MM.1S (cell line): ENCODE results near the gene ZFP69B.
A peak's percentile ranks its signal among the peaks of the same experiment; 100 is the strongest.

Experiments
- DNase-seq: peaks from one replicate; pipeline ENCODE4 v3.0.0-alpha.2; 2015
- H2AFZ ChIP-seq: fragments of 300-600 bp; sonication (generic); 2 replicates; pipeline ENCODE4 v1.6.0; 2016; ENCODE audit warnings: antibody characterized with exemption, low read length
- H3F3A ChIP-seq: fragments of 300-600 bp; sonication (generic); 2 replicates; pipeline ENCODE4 v1.6.1; 2016; ENCODE audit warnings: mild to moderate bottlenecking, antibody characterized with exemption, low read length, moderate library complexity, mixed read lengths; ENCODE audit not compliant: insufficient read depth
- H3K27ac ChIP-seq: fragments of 300-600 bp; sonication (generic); 2 replicates; pipeline ENCODE4 v1.5.1; 2016; ENCODE audit warnings: mild to moderate bottlenecking, low read length
- H3K27me3 ChIP-seq: fragments of 300-600 bp; sonication (generic); replicated peaks from 2 replicates; pipeline ENCODE4 v1.6.0; 2016; ENCODE audit warnings: low read length; ENCODE audit not compliant: insufficient read depth
- H3K36me3 ChIP-seq: fragments of 300-600 bp; sonication (generic); replicated peaks from 2 replicates; pipeline ENCODE4 v1.6.1; 2016; ENCODE audit warnings: mild to moderate bottlenecking, low read length, mixed read lengths; ENCODE audit not compliant: insufficient read depth
- H3K4me1 ChIP-seq: fragments of 300-600 bp; sonication (generic); 2 replicates; pipeline ENCODE4 v1.6.1; 2016; ENCODE audit warnings: low read length, mixed read lengths
- H3K4me2 ChIP-seq: fragments of 300-600 bp; sonication (generic); 2 replicates; pipeline ENCODE4 v1.6.0; 2016; ENCODE audit warnings: low read depth, low read length
- H3K4me3 ChIP-seq: fragments of 300-600 bp; sonication (generic); 2 replicates; pipeline ENCODE4 v1.5.1; 2016; ENCODE audit warnings: low read length, mixed read lengths
- H3K79me2 ChIP-seq: fragments of 300-600 bp; sonication (generic); 2 replicates; pipeline ENCODE4 v1.6.1; 2016; ENCODE audit warnings: mixed run types, low read length, mixed read lengths
- H3K9ac ChIP-seq: fragments of 300-600 bp; sonication (generic); 2 replicates; pipeline ENCODE4 v1.6.1; 2016; ENCODE audit warnings: low read length, mixed read lengths
- H3K9me2 ChIP-seq: fragments of 300-600 bp; sonication (generic); replicated peaks from 2 replicates; pipeline ENCODE4 v1.6.1; 2016; ENCODE audit warnings: mild to moderate bottlenecking, low read length, mixed read lengths; ENCODE audit not compliant: insufficient read depth
- H3K9me3 ChIP-seq: fragments of 300-600 bp; sonication (generic); replicated peaks from 2 replicates; pipeline ENCODE4 v1.6.1; 2016; ENCODE audit warnings: mild to moderate bottlenecking, low read length, mixed read lengths; ENCODE audit not compliant: insufficient read depth
- H4K20me1 ChIP-seq: fragments of 300-600 bp; sonication (generic); 2 replicates; pipeline ENCODE4 v1.6.1; 2016; ENCODE audit warnings: mild to moderate bottlenecking, low read length, moderate library complexity, mixed read lengths; ENCODE audit not compliant: insufficient read depth
- CTCF ChIP-seq: fragments of 300-600 bp; sonication (generic); IDR thresholded peaks from 2 replicates; pipeline ENCODE4 v1.5.1; 2016; ENCODE audit warnings: antibody characterized with exemption, low read length, mixed read lengths
- EZH2 ChIP-seq: fragments of 300-600 bp; sonication (generic); optimal IDR thresholded peaks from 2 replicates; pipeline ENCODE3; 2017; ENCODE audit warnings: low read depth, mild to moderate bottlenecking, antibody characterized with exemption, low read length, mixed read lengths
- EZH2phosphoT487 ChIP-seq: fragments of 300-600 bp; sonication (generic); IDR thresholded peaks from 2 replicates; pipeline ENCODE4 v1.6.1; 2018; ENCODE audit warnings: antibody characterized with exemption, low read length

ZFP69B gene

GRCh38 chr1:40449684-40450494, at the start of gene ZFP69B:
Gene ZFP69B, plus strand, starts transcription at chr1:40450476. Its CDS starts 486 bp downstream, at chr1:40450962.
- peak within 1 kb of the TSS; percentile 71 for H3K4me3 ChIP-seq
- no peaks in the 10 kb centered on the region for H4K20me1 ChIP-seq
- peak within 1 kb of the TSS; percentile 31; the same call in 1 of the 2 replicates for H3K9ac ChIP-seq
- H3K36me3 ChIP-seq, result no peaks in the 10 kb centered on the region
- peak; percentile 84 for DNase-seq
- no peaks in the 10 kb centered on the region for H3K9me3 ChIP-seq
- H3K27me3 ChIP-seq, result no peaks in the 10 kb centered on the region
- H3F3A ChIP-seq, result 0 out of 2 replicates have a peak, but pooled peaks cover 2% of the 10 kb centered on the region
- peak within 1 kb of the TSS; percentile 79 for H3K4me2 ChIP-seq
- H3K4me1 ChIP-seq, result peaks cover 5% of the 10 kb centered on the region; the same call in 1 of the 2 replicates
- no peak for TF ChIP-seq EZH2phosphoT487
- TF ChIP-seq CTCF, result 0 out of 2 replicates have a peak, but pooled peaks have one; percentile 2
- peak within 1 kb of the TSS; percentile 92 for H2AFZ ChIP-seq
- no peaks in the 10 kb centered on the region for H3K79me2 ChIP-seq
- H3K27ac ChIP-seq, result no peak within 1 kb of the TSS
- H3K9me2 ChIP-seq, result no peaks in the 10 kb centered on the region

DNA sequence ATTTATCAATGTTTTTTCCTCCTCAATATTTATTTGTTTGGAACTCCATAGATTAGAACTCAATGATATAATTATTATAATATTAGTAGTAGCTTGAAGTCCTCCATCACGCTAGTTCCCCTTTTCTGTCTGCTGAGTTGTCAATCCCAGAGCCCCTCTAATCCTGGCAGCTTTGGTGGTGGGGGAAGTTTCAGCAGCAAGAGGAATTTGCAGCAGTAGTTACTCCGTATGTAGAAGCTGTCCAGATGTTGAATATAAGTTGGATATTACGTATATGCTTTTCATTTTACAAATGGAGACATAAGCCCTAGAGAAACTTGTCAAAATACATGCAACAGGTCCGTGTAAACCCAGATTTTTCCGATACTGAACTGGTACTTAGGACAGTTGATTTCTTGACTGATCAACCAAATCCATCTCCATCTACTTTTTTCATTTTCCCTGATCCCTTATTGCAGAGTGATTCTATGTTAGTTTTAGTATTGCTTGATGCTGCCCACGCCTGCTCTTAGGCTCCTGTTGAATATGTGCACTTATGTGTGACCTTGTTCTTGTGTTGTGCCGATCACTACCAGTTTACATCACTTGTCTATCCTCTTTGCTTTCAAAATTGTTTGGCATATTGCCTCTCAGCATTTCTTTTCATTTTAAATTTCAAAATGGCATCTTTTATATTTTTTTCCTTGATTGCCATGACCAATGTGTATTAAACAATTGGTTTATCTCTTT, 48.6 kb upstream of the ZFP69B start:
- H3K9me2 ChIP-seq, result no peaks in the 10 kb centered on the region
- DNase-seq, result no peak
- no peaks in the 10 kb centered on the region for H3K9me3 ChIP-seq
- peaks cover 21% of the 10 kb centered on the region for H3K4me1 ChIP-seq
- TF ChIP-seq EZH2, result no peak
- no peak for TF ChIP-seq EZH2phosphoT487
- no peak for TF ChIP-seq CTCF
- H3K27ac ChIP-seq, result no peak overlapping the region
- no peak overlapping the region for H3K4me2 ChIP-seq
- no peaks in the 10 kb centered on the region for H3F3A ChIP-seq
- no peaks in the 10 kb centered on the region for H4K20me1 ChIP-seq
- H3K4me3 ChIP-seq, result no peak overlapping the region
- peaks cover 98% of the 10 kb centered on the region for H3K79me2 ChIP-seq
- no peak overlapping the region for H3K9ac ChIP-seq
- no peaks in the 10 kb centered on the region for H3K27me3 ChIP-seq
- no peak overlapping the region for H2AFZ ChIP-seq
- no peaks in the 10 kb centered on the region for H3K36me3 ChIP-seq

- no peak overlapping the region for H3K4me2 ChIP-seq
- H3K79me2 ChIP-seq, result peaks cover 81% of the 10 kb centered on the region
- no peaks in the 10 kb centered on the region for H3K9me2 ChIP-seq
Observed at GRCh38 chr1:40404670-40405462, 45.4 kb upstream of the ZFP69B start.

More at GRCh38 chr1:40404670-40405462, 45.4 kb upstream of the ZFP69B start:
- H4K20me1 ChIP-seq, result no peaks in the 10 kb centered on the region
- H2AFZ ChIP-seq, result no peak overlapping the region
- H3K36me3 ChIP-seq, result 0 out of 2 replicates have a peak, but pooled peaks cover 3% of the 10 kb centered on the region
- peaks cover 21% of the 10 kb centered on the region for H3K4me1 ChIP-seq
- H3K27me3 ChIP-seq, result no peaks in the 10 kb centered on the region
- no peaks in the 10 kb centered on the region for H3K9me3 ChIP-seq
- no peak overlapping the region for H3K9ac ChIP-seq
- no peaks in the 10 kb centered on the region for H3F3A ChIP-seq
- DNase-seq, result peak; percentile 60
- H3K4me3 ChIP-seq, result no peak overlapping the region
- TF ChIP-seq EZH2phosphoT487 (no peak), CTCF (peak; percentile 74), EZH2 (no peak)
- no peak overlapping the region for H3K27ac ChIP-seq
